Spleen (tissue), 7 donors: ENCODE measurements around the gene RBMXL2.

Source experiments
- POLR2A ChIP-seq, 3 donors: fragments of 450-650 bp; IDR thresholded peaks; one replicate each; pipeline ENCODE4 v1.5.1; 2017; ENCODE audit warnings: antibody characterized with exemption in 3 of 3, mild to moderate bottlenecking in 1 of 3
- POLR2AphosphoS5 ChIP-seq, 3 donors: sonication (generic); formaldehyde crosslinking; IDR thresholded peaks; one replicate each; pipeline ENCODE4 v1.5.1; 2017; ENCODE audit warnings: antibody characterized with exemption in 3 of 3
- TF ChIP-seq, protein P1 (sequence below), 11 experiments: fragments of 200-600 bp in 7 of 11; fragments of 450-650 bp in 4 of 11; sonication (generic) in 4 of 11; IDR thresholded peaks in 8 of 11; conservative IDR thresholded peaks in 3 of 11; 1 replicate in 7 of 11; 2 replicates in 4 of 11; pipeline versions ENCODE4 v1.4.0 to v1.8.0; 2016 to 2021; ENCODE audit warnings: antibody characterized with exemption in 11 of 11, inconsistent platforms in 4 of 11, mild to moderate bottlenecking in 1 of 11
- donor health status: DM: no; HTN: no; CAD: no; lungs with moderate emphysema.
- donor health status: DM: no; HTN: no; CAD: no.
- donor health status: DM: no; HTN: no; CAD: no.

DNA sequence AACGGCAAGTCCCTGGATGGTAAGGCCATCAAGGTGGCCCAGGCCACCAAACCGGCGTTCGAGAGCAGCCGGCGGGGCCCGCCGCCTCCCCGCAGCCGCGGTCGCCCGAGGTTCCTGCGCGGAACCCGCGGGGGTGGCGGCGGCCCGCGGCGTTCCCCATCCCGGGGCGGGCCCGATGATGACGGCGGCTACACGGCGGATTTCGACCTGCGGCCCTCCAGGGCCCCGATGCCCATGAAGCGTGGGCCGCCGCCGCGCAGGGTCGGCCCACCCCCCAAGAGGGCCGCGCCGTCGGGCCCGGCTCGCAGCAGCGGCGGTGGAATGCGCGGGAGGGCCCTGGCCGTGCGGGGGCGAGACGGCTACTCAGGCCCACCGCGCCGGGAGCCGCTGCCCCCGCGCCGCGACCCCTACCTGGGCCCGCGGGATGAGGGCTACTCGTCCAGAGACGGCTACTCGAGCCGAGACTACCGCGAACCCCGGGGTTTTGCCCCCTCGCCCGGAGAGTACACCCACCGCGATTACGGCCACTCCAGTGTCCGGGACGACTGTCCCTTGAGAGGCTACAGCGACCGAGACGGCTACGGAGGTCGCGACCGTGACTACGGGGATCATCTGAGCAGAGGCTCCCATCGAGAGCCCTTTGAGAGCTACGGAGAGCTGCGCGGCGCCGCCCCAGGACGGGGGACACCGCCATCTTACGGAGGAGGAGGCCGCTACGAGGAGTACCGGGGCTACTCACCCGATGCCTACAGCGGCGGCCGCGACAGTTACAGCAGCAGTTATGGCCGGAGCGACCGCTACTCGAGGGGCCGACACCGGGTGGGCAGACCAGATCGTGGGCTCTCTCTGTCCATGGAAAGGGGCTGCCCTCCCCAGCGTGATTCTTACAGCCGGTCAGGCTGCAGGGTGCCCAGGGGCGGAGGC lies 792 bp downstream of the RBMXL2 start:
- TF ChIP-seq POLR2A (IDR thresholded peaks at IDR 0.05), result no peak
- TF ChIP-seq POLR2AphosphoS5 (IDR thresholded peaks at IDR 0.05), result no peak
- TF ChIP-seq, protein P1, sequence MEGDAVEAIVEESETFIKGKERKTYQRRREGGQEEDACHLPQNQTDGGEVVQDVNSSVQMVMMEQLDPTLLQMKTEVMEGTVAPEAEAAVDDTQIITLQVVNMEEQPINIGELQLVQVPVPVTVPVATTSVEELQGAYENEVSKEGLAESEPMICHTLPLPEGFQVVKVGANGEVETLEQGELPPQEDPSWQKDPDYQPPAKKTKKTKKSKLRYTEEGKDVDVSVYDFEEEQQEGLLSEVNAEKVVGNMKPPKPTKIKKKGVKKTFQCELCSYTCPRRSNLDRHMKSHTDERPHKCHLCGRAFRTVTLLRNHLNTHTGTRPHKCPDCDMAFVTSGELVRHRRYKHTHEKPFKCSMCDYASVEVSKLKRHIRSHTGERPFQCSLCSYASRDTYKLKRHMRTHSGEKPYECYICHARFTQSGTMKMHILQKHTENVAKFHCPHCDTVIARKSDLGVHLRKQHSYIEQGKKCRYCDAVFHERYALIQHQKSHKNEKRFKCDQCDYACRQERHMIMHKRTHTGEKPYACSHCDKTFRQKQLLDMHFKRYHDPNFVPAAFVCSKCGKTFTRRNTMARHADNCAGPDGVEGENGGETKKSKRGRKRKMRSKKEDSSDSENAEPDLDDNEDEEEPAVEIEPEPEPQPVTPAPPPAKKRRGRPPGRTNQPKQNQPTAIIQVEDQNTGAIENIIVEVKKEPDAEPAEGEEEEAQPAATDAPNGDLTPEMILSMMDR (IDR thresholded peaks at IDR 0.05 in 8 of 11, conservative IDR thresholded peaks at IDR 0.05 in 3 of 11), result no peak
